Measurements from ENCODE around the gene ANGPT4. TPM values are rescaled to one million over a fixed set of nuclear protein-coding genes. Genes with fewer than 3 reads are reported as not detected.
"Not testable (repeated sequence)": the region's sequence is repeated elsewhere in the genome, so short reads cannot be mapped to it uniquely, and the experiment has no call there.

ANGPT4 gene
- total and polyA plus RNA-seq, 8 donors, result 0.05 to 1.8 (median 0.18) TPM; not detected in 4

GRCh38 chr20:906001-906520 is 10.1 kb downstream of the ANGPT4 start:
- TF ChIP-seq POLR2A (IDR thresholded peaks at IDR 0.05) (no peak), EP300 (IDR thresholded peaks at IDR 0.05) (no peak), POLR2AphosphoS5 (IDR thresholded peaks at IDR 0.05) (no peak)
- TF ChIP-seq, protein P1, sequence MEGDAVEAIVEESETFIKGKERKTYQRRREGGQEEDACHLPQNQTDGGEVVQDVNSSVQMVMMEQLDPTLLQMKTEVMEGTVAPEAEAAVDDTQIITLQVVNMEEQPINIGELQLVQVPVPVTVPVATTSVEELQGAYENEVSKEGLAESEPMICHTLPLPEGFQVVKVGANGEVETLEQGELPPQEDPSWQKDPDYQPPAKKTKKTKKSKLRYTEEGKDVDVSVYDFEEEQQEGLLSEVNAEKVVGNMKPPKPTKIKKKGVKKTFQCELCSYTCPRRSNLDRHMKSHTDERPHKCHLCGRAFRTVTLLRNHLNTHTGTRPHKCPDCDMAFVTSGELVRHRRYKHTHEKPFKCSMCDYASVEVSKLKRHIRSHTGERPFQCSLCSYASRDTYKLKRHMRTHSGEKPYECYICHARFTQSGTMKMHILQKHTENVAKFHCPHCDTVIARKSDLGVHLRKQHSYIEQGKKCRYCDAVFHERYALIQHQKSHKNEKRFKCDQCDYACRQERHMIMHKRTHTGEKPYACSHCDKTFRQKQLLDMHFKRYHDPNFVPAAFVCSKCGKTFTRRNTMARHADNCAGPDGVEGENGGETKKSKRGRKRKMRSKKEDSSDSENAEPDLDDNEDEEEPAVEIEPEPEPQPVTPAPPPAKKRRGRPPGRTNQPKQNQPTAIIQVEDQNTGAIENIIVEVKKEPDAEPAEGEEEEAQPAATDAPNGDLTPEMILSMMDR (IDR thresholded peaks at IDR 0.05), result no peak
- Histone ChIP-seq H3K27me3 (peaks cover 0 to under 1% (median 0%) of the 10 kb centered on the region in 3 donors), H3K36me3 (no peaks in the 10 kb centered on the region), H3K4me3 (no peak overlapping the region), H3K27ac (no peak overlapping the region), H3K9me3 (no peaks in the 10 kb centered on the region), H3K4me1 (no peaks in the 10 kb centered on the region)
- intact Hi-C loops (cut with DNase I; ENCODE audit: low total_unique reads), result no loop called here
- no peak for DNase-seq
- 66 to 83% (median 76%) methylated on average over 6 of the region's 6 CpGs for WGBS, 5 donors

- TF ChIP-seq EP300 (IDR thresholded peaks at IDR 0.05) (no peak), POLR2AphosphoS5 (IDR thresholded peaks at IDR 0.05) (no peak), POLR2A (IDR thresholded peaks at IDR 0.05) (no peak)
- TF ChIP-seq, protein P1 (IDR thresholded peaks at IDR 0.05), result no peak
- intact Hi-C loops (cut with DNase I; ENCODE audit: low total_unique reads), result no loop called here
- Histone ChIP-seq H3K27me3 (no peaks in the 10 kb centered on the region), H3K9me3 (no peaks in the 10 kb centered on the region), H3K36me3 (no peaks in the 10 kb centered on the region), H3K27ac (no peak overlapping the region), H3K4me1 (no peaks in the 10 kb centered on the region), H3K4me3 (no peak overlapping the region)
- DNase-seq, result no peak
- 32 to 52% (median 47%) methylated on average over 4 of the region's 4 CpGs for WGBS, 5 donors
Measured at GRCh38 chr20:905396-905961, 10.7 kb downstream of the ANGPT4 start.

DNA sequence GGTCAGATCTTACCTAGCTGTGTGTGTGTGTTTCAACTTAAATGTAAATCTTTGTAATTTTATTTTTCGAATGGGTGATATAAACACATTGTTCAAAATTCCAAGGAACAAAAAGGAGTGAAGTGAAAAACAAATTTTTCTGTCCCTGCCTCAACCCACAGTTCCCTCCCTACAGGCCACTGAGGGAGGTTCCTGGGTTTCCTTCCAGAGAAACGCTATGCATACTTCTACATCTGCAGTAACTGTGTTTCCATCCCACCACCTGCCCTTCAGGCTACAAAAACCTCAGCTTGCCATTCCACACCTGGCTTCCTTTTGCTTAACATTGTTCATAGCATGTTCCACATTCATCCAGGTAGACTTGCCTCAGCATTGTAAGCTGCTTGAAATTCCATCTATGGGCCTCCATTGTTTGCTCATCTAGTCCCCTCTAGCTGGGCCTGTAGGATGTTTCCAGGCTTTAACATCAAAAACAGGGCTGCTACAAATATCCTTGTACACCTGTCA is 12.0 kb downstream of the ANGPT4 start:
- DNase-seq, result no peak
- no peaks in the 10 kb centered on the region for H3K9me3 ChIP-seq
- H3K4me3 ChIP-seq, result no peak overlapping the region
- no peak for TF ChIP-seq POLR2AphosphoS5 (IDR thresholded peaks at IDR 0.05)
- no peak for TF ChIP-seq EP300 (IDR thresholded peaks at IDR 0.05)
- TF ChIP-seq, protein P1 (IDR thresholded peaks at IDR 0.05), result no peak
- TF ChIP-seq POLR2A (IDR thresholded peaks at IDR 0.05), result no peak
- H3K27ac ChIP-seq, result no peak overlapping the region
- no peaks in the 10 kb centered on the region for H3K4me1 ChIP-seq
- H3K36me3 ChIP-seq, result no peaks in the 10 kb centered on the region
- intact Hi-C loops (cut with DNase I; ENCODE audit: low total_unique reads), result no loop called here
- H3K27me3 ChIP-seq, result no peaks in the 10 kb centered on the region
- WGBS, 5 donors, result 69 to 87% (median 81%) methylated on average over 2 of the region's 2 CpGs

GRCh38 chr20:897436-897835 is 18.7 kb downstream of the ANGPT4 start:
- intact Hi-C loops (cut with DNase I; ENCODE audit: low total_unique reads); H3K9me3 ChIP-seq; H3K27me3 ChIP-seq; H3K36me3 ChIP-seq; H3K4me3 ChIP-seq; H3K4me1 ChIP-seq; DNase-seq; H3K27ac ChIP-seq: not testable (repeated sequence)
- WGBS, 5 donors, result 83 to 94% (median 88%) methylated on average over 6 of the region's 6 CpGs

DNA sequence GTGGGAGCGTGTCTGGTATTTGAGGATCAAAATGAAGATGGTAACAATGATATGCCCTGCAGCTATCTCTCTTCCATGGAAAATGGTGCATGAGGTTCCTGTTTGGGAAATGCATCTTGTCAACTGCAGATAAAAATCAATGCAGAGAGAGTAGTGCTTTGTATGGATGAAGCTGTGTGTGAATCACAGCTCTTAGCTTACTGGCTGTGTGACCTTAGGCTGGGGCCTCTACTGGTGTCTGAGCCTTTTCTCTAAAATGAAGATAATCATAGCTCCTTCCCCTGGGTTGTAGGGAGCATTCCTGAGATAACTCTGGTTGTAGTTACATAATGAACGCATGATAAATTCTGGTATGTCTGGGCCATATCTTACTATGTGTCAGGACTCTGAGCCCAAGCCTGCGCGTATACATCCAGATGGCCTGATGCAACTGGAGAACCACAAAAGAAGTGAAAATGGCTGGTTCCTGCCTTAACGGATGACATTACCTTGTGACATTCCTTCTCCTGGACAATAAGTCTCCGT is 19.6 kb downstream of the ANGPT4 start:
- DNase-seq, result no peak
- Histone ChIP-seq H3K4me1 (peaks cover 0 to 1% (median 0%) of the 10 kb centered on the region in 4 donors), H3K4me3 (no peak overlapping the region), H3K27me3 (no peaks in the 10 kb centered on the region), H3K9me3 (no peaks in the 10 kb centered on the region), H3K36me3 (no peaks in the 10 kb centered on the region), H3K27ac (no peak overlapping the region)
- 85 to 92% (median 90%) methylated on average over 6 of the region's 6 CpGs for WGBS, 5 donors
- intact Hi-C loops (cut with DNase I; ENCODE audit: low total_unique reads), result no loop called here
- TF ChIP-seq, protein P1 (IDR thresholded peaks at IDR 0.05), result no peak
- TF ChIP-seq EP300 (IDR thresholded peaks at IDR 0.05) (no peak), POLR2AphosphoS5 (IDR thresholded peaks at IDR 0.05) (no peak), POLR2A (IDR thresholded peaks at IDR 0.05) (no peak)

DNA sequence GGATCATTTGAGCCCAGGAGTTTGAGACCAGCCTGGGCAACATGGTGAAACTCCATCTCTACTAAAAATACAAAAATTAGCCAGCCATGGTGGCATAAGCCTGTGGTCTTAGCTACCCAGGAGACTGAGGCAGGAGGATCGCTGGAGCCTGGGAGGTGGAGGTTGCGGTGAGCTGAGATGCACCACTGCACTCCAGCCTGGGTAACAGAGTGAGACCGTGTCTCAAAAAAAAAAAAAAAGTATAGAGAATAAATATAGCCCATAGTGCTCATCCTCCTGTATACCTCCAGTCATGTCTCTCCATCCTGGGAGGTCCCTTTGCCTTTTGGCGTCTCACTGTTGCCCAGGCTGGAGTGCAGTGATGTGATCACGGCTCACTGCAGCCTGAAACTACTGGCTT is 23.8 kb downstream of the ANGPT4 start:
- 65 to 83% (median 69%) methylated on average over 5 of the region's 5 CpGs for WGBS, 5 donors
- H3K4me1 ChIP-seq, result peaks cover 0 to 15% (median 4%) of the 10 kb centered on the region in 4 donors
- intact Hi-C loops (cut with DNase I; ENCODE audit: low total_unique reads), result not testable (repeated sequence)

More for the DNA sequence above, 23.8 kb downstream of the ANGPT4 start:
- not testable (repeated sequence) for H3K27ac ChIP-seq, DNase-seq, H3K4me3 ChIP-seq, H3K27me3 ChIP-seq, H3K36me3 ChIP-seq, H3K9me3 ChIP-seq

All from stomach (tissue), 9 donors.